Measurements from ENCODE around the gene PARD3.

PARD3 gene

DNA sequence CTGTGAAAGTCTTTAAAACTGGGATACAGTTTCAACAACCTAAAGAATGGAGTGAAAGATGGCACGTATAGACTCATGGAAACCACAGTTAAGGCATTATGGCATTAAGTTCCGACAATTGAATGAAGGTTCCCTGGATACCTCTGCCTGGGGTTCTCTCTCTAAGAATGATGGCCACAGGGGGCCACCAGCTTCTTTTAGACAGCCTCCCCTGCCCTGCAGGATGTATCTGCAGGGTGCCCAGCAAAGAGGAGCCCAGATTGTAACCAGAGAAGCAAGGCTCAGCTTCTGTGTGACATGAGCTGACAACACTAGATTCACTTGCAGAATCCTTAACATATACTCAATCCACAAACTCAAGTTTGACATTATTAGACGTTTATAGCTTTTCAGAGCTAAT lies 645.4 kb downstream of the PARD3 start:
- Histone ChIP-seq H4K20me1 (ENCODE audit: insufficient read depth, low read length) (no peaks in the 10 kb centered on the region), H3K4me1 (ENCODE audit: insufficient read depth, low read length) (no peaks in the 10 kb centered on the region), H3K4me2 (ENCODE audit: insufficient read depth, low read length) (no peak overlapping the region), H3K27ac (ENCODE audit: low read length) (no peak overlapping the region), H3K4me3 (ENCODE audit: low read depth in 1 of 2, low read length in 2 of 2) (no peak overlapping the region), H3K79me2 (ENCODE audit: insufficient read depth, low read length) (no peaks in the 10 kb centered on the region), H3K9ac (ENCODE audit: low read depth, low read length) (no peak overlapping the region), H3K27me3 (ENCODE audit: insufficient read depth, low read length, poor library complexity) (no peaks in the 10 kb centered on the region), H2AFZ (ENCODE audit: low read depth, low read length) (no peak overlapping the region), H3K9me3 (ENCODE audit: insufficient read depth, low read length, severe bottlenecking) (no peaks in the 10 kb centered on the region), H3K36me3 (ENCODE audit: insufficient read depth, low read length) (no peaks in the 10 kb centered on the region)
- DNase-seq (no peak), ATAC-seq (ENCODE audit: insufficient read depth, low read depth) (no peak)
- no peak for TF ChIP-seq EZH2 (IDR thresholded peaks at IDR 0.05; ENCODE audit: borderline replicate concordance, low read depth, low read length, severe bottlenecking)
- TF ChIP-seq, protein P1, sequence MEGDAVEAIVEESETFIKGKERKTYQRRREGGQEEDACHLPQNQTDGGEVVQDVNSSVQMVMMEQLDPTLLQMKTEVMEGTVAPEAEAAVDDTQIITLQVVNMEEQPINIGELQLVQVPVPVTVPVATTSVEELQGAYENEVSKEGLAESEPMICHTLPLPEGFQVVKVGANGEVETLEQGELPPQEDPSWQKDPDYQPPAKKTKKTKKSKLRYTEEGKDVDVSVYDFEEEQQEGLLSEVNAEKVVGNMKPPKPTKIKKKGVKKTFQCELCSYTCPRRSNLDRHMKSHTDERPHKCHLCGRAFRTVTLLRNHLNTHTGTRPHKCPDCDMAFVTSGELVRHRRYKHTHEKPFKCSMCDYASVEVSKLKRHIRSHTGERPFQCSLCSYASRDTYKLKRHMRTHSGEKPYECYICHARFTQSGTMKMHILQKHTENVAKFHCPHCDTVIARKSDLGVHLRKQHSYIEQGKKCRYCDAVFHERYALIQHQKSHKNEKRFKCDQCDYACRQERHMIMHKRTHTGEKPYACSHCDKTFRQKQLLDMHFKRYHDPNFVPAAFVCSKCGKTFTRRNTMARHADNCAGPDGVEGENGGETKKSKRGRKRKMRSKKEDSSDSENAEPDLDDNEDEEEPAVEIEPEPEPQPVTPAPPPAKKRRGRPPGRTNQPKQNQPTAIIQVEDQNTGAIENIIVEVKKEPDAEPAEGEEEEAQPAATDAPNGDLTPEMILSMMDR (IDR thresholded peaks at IDR 0.05; ENCODE audit: borderline replicate concordance, extremely low read depth, low read length, poor library complexity, severe bottlenecking), result no peak

DNA sequence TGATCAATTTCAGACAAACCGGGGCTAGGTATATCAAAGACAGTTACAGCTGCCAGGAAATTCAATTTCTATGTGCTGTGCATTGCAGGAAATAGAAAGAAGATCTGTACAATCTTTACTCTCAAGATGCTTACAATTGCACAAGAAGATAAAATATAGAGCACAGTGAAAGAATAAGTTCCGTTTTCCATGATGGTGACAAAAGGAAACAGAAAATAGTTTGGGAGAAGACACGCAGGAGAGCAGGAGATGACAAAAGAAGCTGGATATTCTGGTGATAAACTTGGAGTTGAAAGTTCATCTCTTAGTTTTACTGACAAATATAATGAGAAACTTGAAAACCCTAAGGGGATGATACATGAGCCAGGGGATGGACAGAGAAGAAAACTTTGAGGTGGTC lies 646.0 kb downstream of the PARD3 start:
- H4K20me1 ChIP-seq (ENCODE audit: insufficient read depth, low read length), result no peaks in the 10 kb centered on the region

DNA sequence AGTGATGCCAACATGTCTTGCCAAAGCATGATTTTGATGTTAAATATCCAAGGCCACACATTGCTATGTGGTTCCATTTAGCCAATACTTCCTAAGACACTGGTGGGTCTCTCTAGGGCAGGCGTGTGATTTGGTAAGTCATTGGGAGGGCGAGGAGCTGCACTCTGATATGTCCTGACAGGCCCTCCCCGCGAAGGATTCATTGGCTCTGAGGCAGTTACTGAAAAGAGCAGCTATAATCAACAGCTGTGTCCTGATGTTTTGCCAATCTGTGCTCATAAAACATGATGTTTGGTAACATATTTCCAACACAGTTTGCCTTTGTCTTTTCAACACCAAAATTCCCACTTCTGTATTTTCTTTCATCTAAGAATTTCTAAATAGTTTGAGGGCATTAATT lies 646.7 kb downstream of the PARD3 start:
- no peaks in the 10 kb centered on the region for H3K36me3 ChIP-seq (ENCODE audit: insufficient read depth, low read length)
- no peak overlapping the region for H3K9ac ChIP-seq (ENCODE audit: low read depth, low read length)
- TF ChIP-seq, protein P1 (IDR thresholded peaks at IDR 0.05; ENCODE audit: borderline replicate concordance, extremely low read depth, low read length, poor library complexity, severe bottlenecking), result no peak
- no peak for TF ChIP-seq EZH2 (IDR thresholded peaks at IDR 0.05; ENCODE audit: borderline replicate concordance, low read depth, low read length, severe bottlenecking)
- no peak overlapping the region for H2AFZ ChIP-seq (ENCODE audit: low read depth, low read length)
- no peaks in the 10 kb centered on the region for H4K20me1 ChIP-seq (ENCODE audit: insufficient read depth, low read length)
- no peak overlapping the region for H3K4me3 ChIP-seq (ENCODE audit: low read depth in 1 of 2, low read length in 2 of 2)
- H3K4me1 ChIP-seq (ENCODE audit: insufficient read depth, low read length), result no peaks in the 10 kb centered on the region
- H3K27ac ChIP-seq (ENCODE audit: low read length), result no peak overlapping the region
- H3K79me2 ChIP-seq (ENCODE audit: insufficient read depth, low read length), result no peaks in the 10 kb centered on the region
- no peaks in the 10 kb centered on the region for H3K9me3 ChIP-seq (ENCODE audit: insufficient read depth, low read length, severe bottlenecking)
- DNase-seq, result no peak
- no peak overlapping the region for H3K4me2 ChIP-seq (ENCODE audit: insufficient read depth, low read length)
- no peaks in the 10 kb centered on the region for H3K27me3 ChIP-seq (ENCODE audit: insufficient read depth, low read length, poor library complexity)
- ATAC-seq (ENCODE audit: insufficient read depth, low read depth), result no peak

More for the DNA sequence above, 646.0 kb downstream of the PARD3 start:
- TF ChIP-seq, protein P1 (IDR thresholded peaks at IDR 0.05; ENCODE audit: borderline replicate concordance, extremely low read depth, low read length, poor library complexity, severe bottlenecking), result no peak
- no peak for TF ChIP-seq EZH2 (IDR thresholded peaks at IDR 0.05; ENCODE audit: borderline replicate concordance, low read depth, low read length, severe bottlenecking)
- no peak overlapping the region for H3K27ac ChIP-seq (ENCODE audit: low read length)
- H3K36me3 ChIP-seq (ENCODE audit: insufficient read depth, low read length), result no peaks in the 10 kb centered on the region
- no peaks in the 10 kb centered on the region for H3K9me3 ChIP-seq (ENCODE audit: insufficient read depth, low read length, severe bottlenecking)
- H3K4me3 ChIP-seq (ENCODE audit: low read depth in 1 of 2, low read length in 2 of 2), result no peak overlapping the region
- DNase-seq (no peak), ATAC-seq (ENCODE audit: insufficient read depth, low read depth) (no peak)
- H3K79me2 ChIP-seq (ENCODE audit: insufficient read depth, low read length), result no peaks in the 10 kb centered on the region
- no peaks in the 10 kb centered on the region for H3K27me3 ChIP-seq (ENCODE audit: insufficient read depth, low read length, poor library complexity)
- H2AFZ ChIP-seq (ENCODE audit: low read depth, low read length), result no peak overlapping the region
- no peak overlapping the region for H3K9ac ChIP-seq (ENCODE audit: low read depth, low read length)
- H3K4me2 ChIP-seq (ENCODE audit: insufficient read depth, low read length), result no peak overlapping the region
- no peaks in the 10 kb centered on the region for H3K4me1 ChIP-seq (ENCODE audit: insufficient read depth, low read length)

DNA sequence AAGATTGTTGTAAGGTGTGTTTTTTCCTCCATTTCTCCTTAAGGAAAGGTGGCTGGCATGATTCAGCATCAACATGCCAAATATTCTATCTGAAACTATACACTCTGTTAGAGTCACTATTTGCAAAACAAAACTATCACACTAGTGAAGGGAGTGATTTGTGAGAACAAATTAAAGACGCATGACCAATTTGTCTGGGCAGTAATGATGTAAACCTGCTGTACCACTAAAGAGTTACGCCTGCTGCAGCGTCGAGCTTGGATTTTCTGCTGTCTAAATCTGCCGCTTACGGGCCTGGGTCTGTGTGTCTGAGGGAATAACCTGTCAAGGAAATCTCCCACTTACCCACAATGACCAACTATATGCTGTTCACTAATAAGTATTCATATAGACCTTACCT lies 648.3 kb downstream of the PARD3 start:
- Histone ChIP-seq H3K9ac (ENCODE audit: low read depth, low read length) (no peak overlapping the region), H3K4me3 (ENCODE audit: low read depth in 1 of 2, low read length in 2 of 2) (no peak overlapping the region), H3K27ac (ENCODE audit: low read length) (no peak overlapping the region), H3K27me3 (ENCODE audit: insufficient read depth, low read length, poor library complexity) (no peaks in the 10 kb centered on the region), H3K4me2 (ENCODE audit: insufficient read depth, low read length) (no peak overlapping the region), H4K20me1 (ENCODE audit: insufficient read depth, low read length) (no peaks in the 10 kb centered on the region), H3K36me3 (ENCODE audit: insufficient read depth, low read length) (no peaks in the 10 kb centered on the region), H3K4me1 (ENCODE audit: insufficient read depth, low read length) (no peaks in the 10 kb centered on the region), H3K9me3 (ENCODE audit: insufficient read depth, low read length, severe bottlenecking) (peaks cover 9% of the 10 kb centered on the region), H3K79me2 (ENCODE audit: insufficient read depth, low read length) (no peaks in the 10 kb centered on the region), H2AFZ (ENCODE audit: low read depth, low read length) (no peak overlapping the region)
- no peak for ATAC-seq (ENCODE audit: insufficient read depth, low read depth)
- TF ChIP-seq EZH2 (IDR thresholded peaks at IDR 0.05; ENCODE audit: borderline replicate concordance, low read depth, low read length, severe bottlenecking), result no peak
- TF ChIP-seq, protein P1 (IDR thresholded peaks at IDR 0.05; ENCODE audit: borderline replicate concordance, extremely low read depth, low read length, poor library complexity, severe bottlenecking), result no peak
- no peak for DNase-seq
